WI38 (cell line): ENCODE measurements around the gene POMC.
"Not testable (repeated sequence)": the region's sequence is repeated elsewhere in the genome, so short reads cannot be mapped to it uniquely, and the experiment has no call there.

ENCODE experiments used
- H3K4me3 ChIP-seq: 2 replicates; pipeline ENCODE4 v1.5.1; 2011; ENCODE audit warnings: low read depth, mild to moderate bottlenecking, control low read depth, low read length
- TF ChIP-seq, protein P1 (sequence below): IDR thresholded peaks from 2 replicates; pipeline ENCODE4 v1.5.1; 2012; ENCODE audit warnings: low read depth, mild to moderate bottlenecking, control low read depth, low read length

POMC gene

DNA sequence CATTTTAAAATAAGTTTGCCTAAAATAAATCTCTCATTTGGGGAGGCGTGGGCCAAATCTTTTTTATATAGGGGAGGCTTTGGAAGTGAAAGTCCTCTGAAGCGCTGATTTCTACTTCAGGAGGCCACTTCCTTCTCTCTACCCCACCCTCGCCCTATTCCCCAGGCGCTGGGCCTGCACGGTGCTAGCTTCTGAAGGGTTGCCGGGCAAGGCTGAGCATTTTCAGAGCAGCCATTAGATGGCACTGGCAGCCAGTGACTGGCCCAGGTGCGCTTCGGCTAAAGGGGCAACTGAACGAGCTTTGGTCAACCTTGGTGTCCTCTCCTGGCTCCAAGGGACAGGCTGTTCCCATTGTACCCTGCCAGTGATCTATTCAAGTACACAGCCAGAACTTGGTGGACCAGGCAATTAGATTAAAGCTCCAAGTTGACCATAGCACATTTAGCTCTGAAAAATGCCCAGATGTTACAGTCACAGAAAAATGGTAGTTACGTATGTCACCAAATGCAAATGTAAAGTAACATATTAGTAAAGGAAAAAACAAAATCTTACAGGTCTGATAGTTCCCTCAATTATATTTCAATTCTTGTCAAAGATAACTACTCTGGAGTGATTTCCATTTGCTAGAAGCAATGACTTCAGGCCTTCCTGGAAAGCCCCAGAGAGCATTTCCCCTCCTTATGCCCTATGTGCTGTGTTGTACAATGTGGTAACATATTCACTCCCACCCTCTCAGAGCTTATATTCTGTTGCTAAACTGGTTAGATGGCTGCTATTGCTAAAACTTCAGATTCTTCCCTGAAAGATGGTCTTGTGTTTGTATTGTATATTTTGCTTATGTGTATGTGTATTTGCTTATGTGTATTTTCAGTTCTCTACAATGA is 2.1 kb downstream of the POMC start:
- TF ChIP-seq, protein P1, sequence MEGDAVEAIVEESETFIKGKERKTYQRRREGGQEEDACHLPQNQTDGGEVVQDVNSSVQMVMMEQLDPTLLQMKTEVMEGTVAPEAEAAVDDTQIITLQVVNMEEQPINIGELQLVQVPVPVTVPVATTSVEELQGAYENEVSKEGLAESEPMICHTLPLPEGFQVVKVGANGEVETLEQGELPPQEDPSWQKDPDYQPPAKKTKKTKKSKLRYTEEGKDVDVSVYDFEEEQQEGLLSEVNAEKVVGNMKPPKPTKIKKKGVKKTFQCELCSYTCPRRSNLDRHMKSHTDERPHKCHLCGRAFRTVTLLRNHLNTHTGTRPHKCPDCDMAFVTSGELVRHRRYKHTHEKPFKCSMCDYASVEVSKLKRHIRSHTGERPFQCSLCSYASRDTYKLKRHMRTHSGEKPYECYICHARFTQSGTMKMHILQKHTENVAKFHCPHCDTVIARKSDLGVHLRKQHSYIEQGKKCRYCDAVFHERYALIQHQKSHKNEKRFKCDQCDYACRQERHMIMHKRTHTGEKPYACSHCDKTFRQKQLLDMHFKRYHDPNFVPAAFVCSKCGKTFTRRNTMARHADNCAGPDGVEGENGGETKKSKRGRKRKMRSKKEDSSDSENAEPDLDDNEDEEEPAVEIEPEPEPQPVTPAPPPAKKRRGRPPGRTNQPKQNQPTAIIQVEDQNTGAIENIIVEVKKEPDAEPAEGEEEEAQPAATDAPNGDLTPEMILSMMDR: no peak
- H3K4me3 ChIP-seq: no peak overlapping the region

DNA sequence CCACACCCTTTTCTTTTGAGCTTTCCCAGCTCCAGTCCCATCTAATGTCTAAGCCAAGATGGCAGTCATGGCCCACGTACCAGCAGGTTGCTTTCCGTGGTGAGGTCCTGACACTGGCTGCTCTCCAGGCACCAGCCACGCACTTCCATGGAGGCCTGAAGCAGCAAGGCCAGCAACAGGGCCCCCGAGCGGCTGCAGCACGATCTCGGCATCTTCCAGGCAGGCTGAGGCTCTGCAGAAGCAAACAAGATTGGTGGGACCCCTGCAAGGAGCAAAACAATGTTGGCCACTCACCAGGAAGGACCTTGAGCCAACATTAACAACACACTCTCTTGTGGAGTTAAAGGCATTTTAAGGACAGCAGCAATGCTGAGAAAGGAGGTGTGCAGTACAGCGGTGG is 3.8 kb downstream of the POMC start:
- H3K4me3 ChIP-seq: no peak overlapping the region
- TF ChIP-seq, protein P1: no peak

DNA sequence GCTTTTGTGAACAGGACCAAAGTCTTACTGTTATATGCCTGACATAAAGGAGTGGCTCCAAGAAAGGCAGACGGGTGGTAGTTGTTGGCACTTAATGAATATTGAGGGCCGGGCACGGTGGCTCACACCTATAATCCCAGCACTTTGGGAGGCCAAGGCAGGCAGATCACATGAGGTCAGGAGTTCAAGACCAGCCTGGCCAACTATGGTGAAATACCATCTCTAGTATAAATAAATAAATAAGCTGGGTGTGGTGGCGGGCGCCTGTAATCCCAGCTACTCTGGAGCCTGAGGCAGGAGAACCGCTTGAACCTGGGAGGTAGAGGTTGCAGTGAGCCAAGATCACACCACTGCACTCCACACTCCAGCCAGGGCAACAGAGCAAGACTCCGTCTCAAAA is 6.3 kb downstream of the POMC start:
- H3K4me3 ChIP-seq: not testable (repeated sequence)

DNA sequence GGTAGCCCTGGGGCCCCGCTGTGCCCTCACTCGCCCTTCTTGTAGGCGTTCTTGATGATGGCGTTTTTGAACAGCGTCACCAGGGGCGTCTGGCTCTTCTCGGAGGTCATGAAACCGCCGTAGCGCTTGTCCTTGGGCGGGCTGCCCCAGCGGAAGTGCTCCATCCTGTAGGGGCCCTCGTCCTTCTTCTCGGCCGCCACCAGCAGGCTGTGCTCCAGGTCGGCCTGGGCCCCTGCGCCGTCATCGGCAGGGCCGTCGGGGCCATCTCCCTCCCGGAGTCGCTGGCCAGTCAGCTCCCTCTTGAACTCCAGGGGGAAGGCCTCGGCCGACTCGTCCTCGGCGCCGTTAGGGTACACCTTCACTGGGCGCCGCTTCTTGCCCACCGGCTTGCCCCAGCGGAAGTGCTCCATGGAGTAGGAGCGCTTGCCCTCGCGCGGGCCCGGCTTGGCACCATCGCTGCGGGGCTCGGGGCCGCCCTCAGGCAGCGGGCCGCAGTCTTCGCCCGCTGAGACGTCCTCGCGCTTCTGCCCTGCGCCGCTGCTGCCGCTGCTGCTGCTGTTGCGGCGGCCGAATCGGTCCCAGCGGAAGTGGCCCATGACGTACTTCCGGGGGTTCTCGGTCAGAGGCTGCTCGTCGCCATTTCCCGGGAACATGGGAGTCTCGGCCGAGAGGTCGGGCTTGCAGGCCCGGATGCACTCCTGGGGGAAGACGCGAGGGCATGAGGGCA is 7.2 kb downstream of the POMC start:
- TF ChIP-seq, protein P1: no peak
- H3K4me3 ChIP-seq: no peak overlapping the region

DNA sequence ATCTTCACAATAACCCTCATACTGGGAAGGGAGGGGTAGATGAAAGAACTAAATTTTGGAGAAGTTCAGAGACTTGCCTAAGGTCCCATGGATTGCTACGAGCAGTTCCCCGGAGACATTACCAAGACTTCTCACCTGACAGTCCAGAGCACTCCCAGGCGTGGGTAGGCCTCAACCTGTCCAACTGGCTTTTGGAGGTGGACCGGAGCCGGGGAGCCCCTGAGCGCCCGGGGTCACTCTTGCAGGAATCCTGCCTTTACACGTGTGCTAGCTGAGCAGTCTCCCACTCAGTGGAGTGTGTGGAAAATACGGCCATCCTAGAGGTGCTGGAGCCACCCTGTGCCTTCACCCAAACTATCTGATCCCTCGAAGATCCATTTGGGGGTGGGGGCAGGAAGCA is 8.0 kb downstream of the POMC start:
- TF ChIP-seq, protein P1: no peak
- no peak overlapping the region for H3K4me3 ChIP-seq

DNA sequence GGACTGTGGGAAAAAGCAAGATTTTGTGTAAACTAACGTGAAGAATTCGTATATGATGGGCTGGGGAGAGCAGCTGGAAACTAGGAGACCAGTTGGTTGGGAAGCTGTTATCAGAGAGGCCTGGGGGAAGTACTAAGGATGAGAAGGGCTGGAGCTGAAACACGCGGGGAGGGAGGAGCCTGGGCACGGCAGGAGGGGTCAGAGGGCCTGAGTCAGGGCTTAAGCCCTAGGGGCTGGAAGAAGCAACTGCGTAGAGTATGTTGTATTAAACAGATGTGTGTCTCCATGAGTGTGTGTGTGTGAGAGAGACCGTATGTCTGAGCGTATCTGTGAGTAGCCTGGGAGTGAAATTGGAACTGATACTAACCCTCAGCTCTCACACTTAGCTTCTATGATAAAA is 8.4 kb downstream of the POMC start:
- TF ChIP-seq, protein P1: no peak

DNA sequence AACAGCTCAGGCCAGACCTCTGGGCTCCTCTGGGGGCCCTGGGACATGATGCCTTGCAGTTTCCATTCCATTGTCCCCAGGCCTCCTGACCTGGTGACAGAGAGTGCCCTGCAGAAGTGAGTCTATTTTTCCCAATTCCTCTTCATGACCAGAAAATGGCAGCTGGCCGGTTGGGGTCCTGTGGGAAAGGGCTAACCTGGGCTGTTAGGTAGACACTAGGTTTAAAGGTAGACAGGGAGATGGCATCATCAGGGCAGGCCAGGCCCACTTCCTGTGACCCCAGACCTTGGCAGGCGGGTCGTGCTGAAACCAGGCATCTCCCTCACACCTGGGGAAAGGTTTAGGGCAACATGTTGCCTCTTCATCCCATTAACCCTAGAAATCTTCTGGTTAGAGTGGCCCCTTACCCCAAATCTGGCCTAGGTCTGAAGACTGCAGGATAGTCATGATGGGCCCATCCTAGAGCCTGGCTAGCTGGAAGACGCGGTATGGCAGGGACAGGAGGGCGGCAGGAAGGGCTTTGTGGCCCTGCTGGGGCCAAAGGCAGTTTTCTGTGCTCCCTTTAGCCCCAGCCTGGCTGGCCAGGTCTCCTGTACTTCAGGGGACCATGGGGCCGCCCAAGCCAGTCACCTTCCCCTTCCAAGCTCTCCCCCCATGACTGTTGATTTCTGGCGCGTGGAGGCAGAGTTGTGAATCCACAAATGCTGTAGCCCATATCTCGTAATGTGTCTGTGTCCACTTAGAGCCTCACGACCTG is 10.1 kb downstream of the POMC start:
- H3K4me3 ChIP-seq: no peak overlapping the region
- TF ChIP-seq, protein P1: no peak

More for the DNA sequence above, 8.4 kb downstream of the POMC start:
- H3K4me3 ChIP-seq: no peak overlapping the region
